ENCODE results near the gene NUP98.

DNA sequence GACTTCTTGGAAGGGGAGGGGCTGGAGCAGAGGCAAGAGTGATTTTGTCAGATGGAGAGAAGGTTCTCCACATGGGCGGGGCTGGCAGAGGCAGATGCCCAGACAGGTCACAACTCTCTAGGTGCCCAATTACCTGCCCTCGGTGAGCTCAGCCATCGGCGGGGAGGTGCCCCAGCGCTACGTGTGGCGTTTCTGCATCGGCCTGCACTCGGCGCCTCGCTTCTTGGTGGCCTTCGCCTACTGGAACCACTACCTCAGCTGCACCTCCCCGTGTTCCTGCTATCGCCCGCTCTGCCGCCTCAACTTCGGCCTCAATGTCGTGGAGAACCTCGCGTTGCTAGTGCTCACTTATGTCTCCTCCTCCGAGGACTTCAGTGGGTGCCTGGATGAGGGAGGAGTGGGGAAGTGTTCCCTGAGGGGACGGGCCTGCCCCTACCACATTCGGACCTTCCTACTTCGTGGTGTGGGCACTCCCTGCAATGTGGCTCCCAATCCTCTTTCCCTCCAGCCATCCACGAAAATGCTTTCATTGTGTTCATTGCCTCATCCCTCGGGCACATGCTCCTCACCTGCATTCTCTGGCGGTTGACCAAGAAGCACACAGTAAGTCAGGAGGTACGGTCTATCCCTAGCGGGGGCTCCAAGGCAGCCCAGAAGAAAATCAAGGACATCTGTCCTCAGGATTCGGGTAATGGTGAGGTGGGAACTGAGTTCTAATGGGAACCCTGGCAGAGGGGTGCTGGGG lies 26.6 kb upstream of the NUP98 start:
- TF ChIP-seq CTCF (IDR thresholded peaks at IDR 0.05) (no peak), EP300 (IDR thresholded peaks at IDR 0.05) (no peak)

Data from ovary (tissue), 3 donors.